HL-60 (cell line): ENCODE measurements around the gene DYNLT2.

Source experiments
- DNase-seq, 2 experiments: peaks; one replicate each; pipeline ENCODE4 v3.0.0-alpha.2; 2010 to 2020; ENCODE audit warnings: low read depth in 1 of 2, low spot score in 1 of 2
- H3K27ac ChIP-seq: fragments of 250-450 bp; sonication (Bioruptor Pico); replicated peaks from 2 replicates; pipeline ENCODE4 v1.5.1; 2020; ENCODE audit warnings: mild to moderate bottlenecking, moderate library complexity
- H3K27me3 ChIP-seq: fragments of 250-450 bp; sonication (Bioruptor Pico); 2 replicates; pipeline ENCODE4 v1.5.1; 2021; ENCODE audit warnings: mild to moderate bottlenecking, moderate library complexity; ENCODE audit not compliant: insufficient read depth, poor library complexity, severe bottlenecking
- H3K4me3 ChIP-seq: replicated peaks from 2 replicates; pipeline ENCODE4 v1.5.1; 2011; ENCODE audit warnings: mild to moderate bottlenecking, control low read depth, low read length; ENCODE audit not compliant: insufficient read depth
- GABPA ChIP-seq: IDR thresholded peaks from 2 replicates; pipeline ENCODE4 v1.6.1; 2012; ENCODE audit warnings: low read depth
- POLR2AphosphoS5 ChIP-seq: IDR thresholded peaks from 2 replicates; pipeline ENCODE4 v1.6.1; 2012; ENCODE audit warnings: low read depth
- SPI1 ChIP-seq: IDR thresholded peaks from 2 replicates; pipeline ENCODE4 v1.6.1; 2012; ENCODE audit warnings: low read depth, mild to moderate bottlenecking, borderline replicate concordance
- TF ChIP-seq, protein P1 (sequence below): IDR thresholded peaks from 2 replicates; pipeline ENCODE4 v1.6.1; 2012; ENCODE audit warnings: low read depth; ENCODE audit not compliant: insufficient replicate concordance
- TF ChIP-seq, protein P2 (sequence below): IDR thresholded peaks from one replicate; pipeline ENCODE4 v1.5.1; 2011; ENCODE audit warnings: low read length, control low read depth, inconsistent platforms; ENCODE audit not compliant: insufficient read depth

DYNLT2 gene

DNA sequence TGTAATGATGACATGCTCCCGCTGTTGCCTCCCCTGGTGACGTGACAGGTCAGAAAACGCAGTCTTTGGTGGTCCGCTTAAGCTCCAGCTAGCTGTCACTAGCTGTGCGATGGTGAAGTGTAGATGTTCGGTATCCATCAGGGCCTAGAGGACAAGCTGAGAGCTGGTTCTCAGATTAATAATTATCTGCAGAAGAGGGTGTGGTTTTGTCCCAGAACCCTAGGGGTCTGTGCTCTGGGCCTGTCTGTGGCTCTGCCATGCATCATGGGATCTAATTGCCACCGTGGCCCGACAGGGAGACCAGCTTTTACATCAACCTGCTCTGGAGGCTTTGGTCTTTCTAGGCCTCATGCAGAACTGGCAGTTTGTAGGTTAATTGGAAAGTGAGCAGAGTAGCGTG is 34.2 kb upstream of the DYNLT2 start:
- TF ChIP-seq, protein P1, sequence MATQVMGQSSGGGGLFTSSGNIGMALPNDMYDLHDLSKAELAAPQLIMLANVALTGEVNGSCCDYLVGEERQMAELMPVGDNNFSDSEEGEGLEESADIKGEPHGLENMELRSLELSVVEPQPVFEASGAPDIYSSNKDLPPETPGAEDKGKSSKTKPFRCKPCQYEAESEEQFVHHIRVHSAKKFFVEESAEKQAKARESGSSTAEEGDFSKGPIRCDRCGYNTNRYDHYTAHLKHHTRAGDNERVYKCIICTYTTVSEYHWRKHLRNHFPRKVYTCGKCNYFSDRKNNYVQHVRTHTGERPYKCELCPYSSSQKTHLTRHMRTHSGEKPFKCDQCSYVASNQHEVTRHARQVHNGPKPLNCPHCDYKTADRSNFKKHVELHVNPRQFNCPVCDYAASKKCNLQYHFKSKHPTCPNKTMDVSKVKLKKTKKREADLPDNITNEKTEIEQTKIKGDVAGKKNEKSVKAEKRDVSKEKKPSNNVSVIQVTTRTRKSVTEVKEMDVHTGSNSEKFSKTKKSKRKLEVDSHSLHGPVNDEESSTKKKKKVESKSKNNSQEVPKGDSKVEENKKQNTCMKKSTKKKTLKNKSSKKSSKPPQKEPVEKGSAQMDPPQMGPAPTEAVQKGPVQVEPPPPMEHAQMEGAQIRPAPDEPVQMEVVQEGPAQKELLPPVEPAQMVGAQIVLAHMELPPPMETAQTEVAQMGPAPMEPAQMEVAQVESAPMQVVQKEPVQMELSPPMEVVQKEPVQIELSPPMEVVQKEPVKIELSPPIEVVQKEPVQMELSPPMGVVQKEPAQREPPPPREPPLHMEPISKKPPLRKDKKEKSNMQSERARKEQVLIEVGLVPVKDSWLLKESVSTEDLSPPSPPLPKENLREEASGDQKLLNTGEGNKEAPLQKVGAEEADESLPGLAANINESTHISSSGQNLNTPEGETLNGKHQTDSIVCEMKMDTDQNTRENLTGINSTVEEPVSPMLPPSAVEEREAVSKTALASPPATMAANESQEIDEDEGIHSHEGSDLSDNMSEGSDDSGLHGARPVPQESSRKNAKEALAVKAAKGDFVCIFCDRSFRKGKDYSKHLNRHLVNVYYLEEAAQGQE: no peak
- TF ChIP-seq POLR2AphosphoS5 (no peak), SPI1 (no peak), GABPA (no peak)
- TF ChIP-seq, protein P2, sequence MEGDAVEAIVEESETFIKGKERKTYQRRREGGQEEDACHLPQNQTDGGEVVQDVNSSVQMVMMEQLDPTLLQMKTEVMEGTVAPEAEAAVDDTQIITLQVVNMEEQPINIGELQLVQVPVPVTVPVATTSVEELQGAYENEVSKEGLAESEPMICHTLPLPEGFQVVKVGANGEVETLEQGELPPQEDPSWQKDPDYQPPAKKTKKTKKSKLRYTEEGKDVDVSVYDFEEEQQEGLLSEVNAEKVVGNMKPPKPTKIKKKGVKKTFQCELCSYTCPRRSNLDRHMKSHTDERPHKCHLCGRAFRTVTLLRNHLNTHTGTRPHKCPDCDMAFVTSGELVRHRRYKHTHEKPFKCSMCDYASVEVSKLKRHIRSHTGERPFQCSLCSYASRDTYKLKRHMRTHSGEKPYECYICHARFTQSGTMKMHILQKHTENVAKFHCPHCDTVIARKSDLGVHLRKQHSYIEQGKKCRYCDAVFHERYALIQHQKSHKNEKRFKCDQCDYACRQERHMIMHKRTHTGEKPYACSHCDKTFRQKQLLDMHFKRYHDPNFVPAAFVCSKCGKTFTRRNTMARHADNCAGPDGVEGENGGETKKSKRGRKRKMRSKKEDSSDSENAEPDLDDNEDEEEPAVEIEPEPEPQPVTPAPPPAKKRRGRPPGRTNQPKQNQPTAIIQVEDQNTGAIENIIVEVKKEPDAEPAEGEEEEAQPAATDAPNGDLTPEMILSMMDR: no peak
- Histone ChIP-seq H3K4me3 (no peak overlapping the region), H3K27ac (no peak overlapping the region), H3K27me3 (peaks cover 2% of the 10 kb centered on the region)
- DNase-seq: no peak

DNA sequence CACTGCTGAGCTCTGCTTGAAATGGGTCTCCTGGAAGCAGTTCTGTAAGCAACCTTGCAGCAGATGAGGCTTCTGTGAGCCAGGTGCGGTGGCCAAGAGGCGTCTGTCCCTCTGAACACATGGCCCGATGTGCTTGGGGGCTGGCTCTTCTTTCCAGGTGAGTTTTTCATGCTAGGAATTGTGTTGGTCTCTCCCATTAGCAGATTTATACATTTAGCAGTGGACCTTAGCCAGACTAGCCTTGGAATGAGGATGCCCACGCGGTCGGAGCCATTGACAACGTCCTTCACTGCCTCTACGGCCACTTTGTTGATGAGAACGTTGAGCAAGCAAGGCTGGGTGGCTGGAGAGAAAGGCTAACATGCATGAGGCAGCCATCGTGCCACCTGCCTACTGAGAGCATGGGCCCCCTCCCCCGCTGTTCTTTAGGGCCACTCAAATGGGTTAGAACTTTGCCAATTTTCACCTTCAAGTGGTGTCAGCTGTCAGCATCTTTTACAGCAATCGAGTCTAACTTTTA is 33.5 kb upstream of the DYNLT2 start:
- Histone ChIP-seq H3K27me3 (peaks cover 2% of the 10 kb centered on the region), H3K4me3 (no peak overlapping the region), H3K27ac (no peak overlapping the region)
- TF ChIP-seq SPI1: no peak
- TF ChIP-seq GABPA: no peak
- TF ChIP-seq, protein P2: no peak
- no peak for TF ChIP-seq POLR2AphosphoS5
- TF ChIP-seq, protein P1: no peak
- no peak for DNase-seq

DNA sequence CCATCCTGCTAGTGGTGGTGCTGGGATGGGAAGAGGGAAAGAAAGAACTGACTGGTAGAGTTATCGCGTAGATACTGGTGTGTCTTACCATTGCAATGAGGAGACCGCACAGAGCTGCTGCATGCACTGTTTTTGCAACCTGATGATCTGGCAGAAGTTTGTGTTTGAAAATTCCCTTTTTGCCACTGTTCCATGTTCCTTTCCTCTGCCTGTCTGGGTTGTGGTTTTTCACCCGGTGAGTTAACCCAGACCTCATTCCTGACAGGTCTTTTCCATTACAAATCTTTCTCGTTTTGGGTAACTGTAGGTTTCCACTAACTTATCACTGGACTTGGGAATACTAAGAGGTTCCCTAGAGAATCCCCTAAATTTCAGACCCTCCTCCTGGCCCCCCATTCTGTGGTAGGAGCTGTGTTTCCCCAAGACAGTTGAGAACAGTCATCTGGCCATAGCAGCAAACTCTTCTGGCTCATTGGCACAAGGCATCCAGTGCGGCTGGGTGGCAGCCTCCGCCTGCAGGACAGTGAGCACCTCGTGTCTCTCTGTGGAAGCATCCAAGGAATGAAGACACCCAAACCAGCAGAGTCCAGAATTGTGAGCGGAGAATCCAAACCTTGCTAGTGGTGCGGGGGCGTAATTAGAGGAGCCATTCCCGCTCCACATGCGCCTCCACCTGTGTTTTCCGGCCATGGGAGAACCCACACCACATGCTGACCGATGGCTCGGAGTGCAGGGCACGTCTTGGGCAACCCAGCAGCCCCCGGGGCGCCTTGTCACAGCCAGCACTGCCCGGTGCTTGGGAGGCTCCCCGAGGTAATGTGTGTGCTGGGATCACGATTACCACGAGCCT is 32.8 kb upstream of the DYNLT2 start:
- H3K27ac ChIP-seq: no peak overlapping the region
- TF ChIP-seq POLR2AphosphoS5: no peak
- TF ChIP-seq, protein P2: no peak
- TF ChIP-seq, protein P1: no peak
- no peak for TF ChIP-seq GABPA
- no peak for TF ChIP-seq SPI1
- DNase-seq: no peak

More for the DNA sequence above, 32.8 kb upstream of the DYNLT2 start:
- H3K27me3 ChIP-seq: peaks cover under 1% of the 10 kb centered on the region
- H3K4me3 ChIP-seq: no peak overlapping the region
